GM12891 (cell line): Measurements from ENCODE around the gene KCNK3.

Experiments used
- DNase-seq: peaks from one replicate; pipeline ENCODE4 v3.0.0; 2011; ENCODE audit warnings: low spot score; ENCODE audit not compliant: insufficient read length
- FAIRE-seq: peaks from 2 replicates; lab custom pipeline; 2011; peaks lifted over from hg19 to GRCh38; lab: Jason Lieb, UNC
- PAX5 ChIP-seq: IDR thresholded peaks from 2 replicates; pipeline ENCODE4 v1.6.1; 2011; ENCODE audit warnings: low read length, moderate library complexity, mild to moderate bottlenecking; ENCODE audit not compliant: insufficient read depth, severe bottlenecking
- POLR2A ChIP-seq: IDR thresholded peaks from 2 replicates; pipeline ENCODE4 v1.6.1; 2011; ENCODE audit warnings: low read depth, low read length, control low read depth
- POLR2AphosphoS5 ChIP-seq: IDR thresholded peaks from 2 replicates; pipeline ENCODE4 v1.6.1; 2011; ENCODE audit warnings: low read depth, low read length, control low read depth
- POU2F2 ChIP-seq: IDR thresholded peaks from 2 replicates; pipeline ENCODE4 v1.6.1; 2011; ENCODE audit warnings: low read depth, mild to moderate bottlenecking, control low read depth, low read length, moderate library complexity
- SPI1 ChIP-seq: IDR thresholded peaks from 2 replicates; pipeline ENCODE4 v1.6.1; 2011; ENCODE audit warnings: low read depth, low read length, control low read depth
- TAF1 ChIP-seq: IDR thresholded peaks from 2 replicates; pipeline ENCODE4 v1.6.1; 2011; ENCODE audit warnings: low read depth, low read length, control low read depth

KCNK3 gene

GRCh38 chr2:26765475-26766200, 73.1 kb downstream of the KCNK3 start:
- DNase-seq (no peak), FAIRE-seq (no peak)
- TF ChIP-seq SPI1 = no peak
- no peak for TF ChIP-seq POLR2A
- TF ChIP-seq POU2F2 = no peak

DNA sequence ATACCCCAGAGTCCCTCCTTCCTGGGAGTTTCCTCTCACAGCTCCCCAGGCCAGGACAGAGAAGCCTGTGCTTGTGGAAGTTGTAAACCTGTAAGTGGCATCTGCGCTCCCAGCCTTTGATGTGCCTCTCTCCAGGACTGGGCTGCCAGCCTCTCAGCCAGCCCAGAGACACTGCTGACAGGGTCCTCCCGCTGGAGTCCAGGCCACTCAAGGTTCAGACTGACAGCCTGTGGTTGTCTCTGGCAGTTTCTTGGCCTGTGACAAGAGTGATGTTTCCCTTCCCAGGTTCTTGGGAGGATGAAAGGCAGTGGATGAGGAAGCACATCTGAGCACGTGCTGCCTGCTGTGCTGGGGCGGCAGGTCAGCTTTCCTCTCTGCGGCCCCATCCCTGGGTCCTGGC, 74.6 kb downstream of the KCNK3 start:
- no peak for FAIRE-seq
- no peak for DNase-seq
- TF ChIP-seq POLR2AphosphoS5 = no peak
- TF ChIP-seq SPI1 = no peak
- TF ChIP-seq PAX5 = no peak
- no peak for TF ChIP-seq POLR2A
- TF ChIP-seq TAF1 = no peak
- no peak for TF ChIP-seq POU2F2

DNA sequence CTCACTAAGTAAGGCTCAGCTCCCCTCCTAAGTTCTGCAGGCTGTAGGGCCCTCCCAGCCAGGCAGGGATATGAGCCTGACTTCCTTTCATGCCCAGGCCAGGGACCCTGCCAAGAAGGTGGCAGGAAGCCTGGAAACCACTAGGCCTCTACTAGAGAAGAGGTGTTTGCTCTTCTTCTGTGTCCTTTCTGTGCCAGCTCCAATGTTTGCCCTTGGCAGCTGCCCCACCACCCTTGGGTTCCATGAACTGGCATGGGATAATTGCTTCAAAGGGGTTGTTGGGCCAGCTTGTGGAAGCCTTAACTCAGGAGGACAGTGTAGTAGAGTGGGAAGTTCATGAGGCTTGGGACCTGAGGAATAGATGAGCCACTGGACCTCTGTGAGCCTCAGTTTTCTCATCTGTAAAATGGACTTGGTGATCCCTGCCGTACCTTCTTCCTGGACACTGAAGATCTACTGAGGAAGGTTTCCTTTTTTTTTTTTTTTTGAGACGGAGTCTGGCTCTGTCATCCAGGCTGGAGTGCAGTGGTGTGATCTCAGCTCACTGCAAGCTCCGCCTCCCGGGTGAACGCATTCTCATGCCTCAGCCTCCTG, 75.5 kb downstream of the KCNK3 start:
- DNase-seq (no peak), FAIRE-seq (no peak)
- no peak for TF ChIP-seq SPI1
- TF ChIP-seq PAX5 = no peak
- TF ChIP-seq POLR2A = no peak
- no peak for TF ChIP-seq TAF1
- no peak for TF ChIP-seq POU2F2
- TF ChIP-seq POLR2AphosphoS5 = no peak

DNA sequence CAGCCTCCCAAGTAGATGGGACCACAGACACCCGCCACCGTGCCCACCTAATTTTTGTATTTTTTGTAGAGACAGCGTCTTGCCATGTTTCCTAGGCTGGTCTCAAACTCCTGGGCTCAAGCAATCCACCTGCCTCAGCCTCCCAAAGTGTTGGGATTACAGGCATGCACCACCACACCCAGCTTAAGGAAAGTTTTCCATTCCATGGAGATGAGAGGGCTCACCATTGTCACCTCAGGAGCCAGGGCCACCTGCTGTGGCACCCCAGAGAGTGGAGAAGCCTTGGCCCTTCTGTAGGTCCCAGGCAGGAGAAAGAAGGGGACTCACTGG, 76.2 kb downstream of the KCNK3 start:
- FAIRE-seq (no peak), DNase-seq (no peak)
- TF ChIP-seq SPI1 (no peak), POLR2A (no peak), POU2F2 (no peak), PAX5 (no peak), POLR2AphosphoS5 (no peak), TAF1 (no peak)

- FAIRE-seq (no peak), DNase-seq (no peak)
- TF ChIP-seq SPI1 (no peak), POLR2AphosphoS5 (no peak), POU2F2 (no peak), POLR2A (no peak), TAF1 (no peak), PAX5 (no peak)
These were observed 76.7 kb downstream of the KCNK3 start for GRCh38 chr2:26769089-26769761.

DNA sequence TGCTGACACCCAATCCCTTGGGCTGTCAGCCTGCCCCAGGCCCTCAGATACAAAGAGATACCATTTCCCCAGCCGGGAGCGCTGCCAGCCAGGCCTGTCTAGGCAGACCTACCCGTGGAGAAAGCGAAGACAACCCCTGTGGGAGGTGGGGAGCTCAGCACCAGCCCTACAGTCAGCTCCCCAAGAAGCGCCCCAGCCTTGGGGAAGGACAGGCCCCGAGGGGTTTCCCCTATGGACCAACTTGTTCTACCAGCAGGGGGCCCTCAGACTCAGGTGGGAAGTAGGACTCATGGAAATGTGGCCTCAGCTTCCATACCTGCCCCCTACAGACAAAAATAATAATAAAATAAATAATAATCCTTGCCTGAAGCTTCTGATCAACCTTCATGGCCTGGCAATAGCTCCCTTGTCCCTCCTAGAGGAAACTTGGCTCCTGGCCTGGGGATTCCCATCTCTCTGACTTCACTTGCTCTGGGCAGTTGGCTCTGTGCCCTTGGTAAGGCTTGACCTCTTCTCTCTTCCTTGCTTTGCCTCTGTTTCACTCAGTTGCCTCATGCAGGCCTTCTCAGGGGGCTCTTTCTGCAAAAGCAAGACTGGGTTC, 78.6 kb downstream of the KCNK3 start:
- no peak for DNase-seq
- no peak for FAIRE-seq
- TF ChIP-seq POLR2AphosphoS5 (no peak), POU2F2 (no peak), POLR2A (no peak), SPI1 (no peak), TAF1 (no peak), PAX5 (no peak)

- no peak for TF ChIP-seq PAX5
- no peak for TF ChIP-seq POLR2AphosphoS5
- no peak for TF ChIP-seq SPI1
- TF ChIP-seq TAF1 = no peak
- TF ChIP-seq POLR2A = no peak
- TF ChIP-seq POU2F2 = no peak
- FAIRE-seq = no peak
- no peak for DNase-seq
These were observed 79.8 kb downstream of the KCNK3 start for GRCh38 chr2:26772064-26773001.

DNA sequence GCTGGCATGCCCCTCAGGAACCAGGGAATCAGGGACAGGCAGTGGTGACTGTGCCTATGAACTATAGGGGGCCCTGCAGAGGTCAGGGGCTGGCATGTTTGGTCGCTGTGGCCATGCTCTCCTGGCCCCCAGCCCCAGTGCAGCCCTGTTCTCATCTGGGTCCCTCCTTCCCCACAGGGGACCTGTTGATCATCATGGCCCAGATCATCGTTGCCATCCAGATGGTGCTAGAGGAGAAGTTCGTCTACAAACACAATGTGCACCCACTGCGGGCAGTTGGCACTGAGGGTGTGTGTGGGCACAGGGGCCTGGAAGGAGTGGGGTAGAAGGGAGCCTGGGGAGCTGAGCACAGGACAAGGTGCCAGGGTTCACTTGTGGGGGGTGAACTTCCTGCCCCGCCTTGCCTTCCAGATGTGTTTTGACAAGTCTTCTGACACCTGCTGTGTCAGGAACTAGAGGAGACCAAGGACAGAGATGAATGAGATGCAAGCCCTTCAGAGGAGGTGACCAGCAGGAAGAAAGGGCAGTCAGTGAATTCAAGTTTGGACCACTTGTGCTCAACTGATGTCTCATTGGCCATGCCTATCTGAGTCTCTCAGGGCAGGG, 83.8 kb downstream of the KCNK3 start:
- TF ChIP-seq POLR2A (no peak), POU2F2 (no peak), TAF1 (no peak), POLR2AphosphoS5 (no peak), SPI1 (no peak), PAX5 (no peak)
- DNase-seq (no peak), FAIRE-seq (no peak)

GRCh38 chr2:26778098-26778497, 85.6 kb downstream of the KCNK3 start:
- DNase-seq (no peak), FAIRE-seq (no peak)
- no peak for TF ChIP-seq TAF1
- no peak for TF ChIP-seq POLR2A
- TF ChIP-seq SPI1 = no peak
- no peak for TF ChIP-seq PAX5
- no peak for TF ChIP-seq POU2F2
- no peak for TF ChIP-seq POLR2AphosphoS5
